Breast epithelium (tissue), 3 donors: ENCODE results near the gene GPR137B.

Experiments
- CTCF ChIP-seq, 3 donors: fragments of 450-650 bp; IDR thresholded peaks; one replicate each; pipeline ENCODE4 v1.5.1; 2016 to 2017; ENCODE audit warnings: antibody characterized with exemption in 3 of 3, mild to moderate bottlenecking in 3 of 3, moderate library complexity in 3 of 3
- POLR2A ChIP-seq: fragments of 450-650 bp; IDR thresholded peaks from one replicate; pipeline ENCODE4 v1.6.1; 2016; ENCODE audit warnings: antibody characterized with exemption, mild to moderate bottlenecking, moderate library complexity
- POLR2AphosphoS5 ChIP-seq, 3 donors: sonication (generic); formaldehyde crosslinking; IDR thresholded peaks; one replicate each; pipeline ENCODE4 v1.6.1; 2017; ENCODE audit warnings: antibody characterized with exemption in 3 of 3

DNA sequence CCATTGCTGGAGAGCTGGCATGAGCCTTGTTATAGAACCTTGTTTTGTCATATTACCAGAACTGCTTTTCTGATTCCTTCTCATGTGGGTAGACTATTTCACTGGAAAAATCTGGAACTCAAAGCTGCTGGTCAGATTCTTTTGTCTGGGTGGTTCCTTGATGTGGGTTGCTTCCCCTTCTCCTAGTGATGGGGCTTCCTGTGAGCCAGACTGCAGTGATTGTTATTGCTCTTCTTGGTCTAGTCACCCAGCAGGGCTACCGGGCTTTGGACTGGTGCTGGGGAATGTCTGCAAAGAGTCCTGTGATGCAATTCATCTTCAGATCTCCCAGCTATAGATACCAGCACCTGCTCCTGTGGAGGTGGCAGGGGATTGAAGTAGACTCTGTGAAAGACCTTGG lies 59.4 kb downstream of the GPR137B start:
- TF ChIP-seq POLR2A (no peak), POLR2AphosphoS5 (IDR thresholded peaks at IDR 0.05) (no peak), CTCF (IDR thresholded peaks at IDR 0.05) (no peak)
